CD8-positive, alpha-beta memory T cell (primary cell): Measurements from ENCODE around the gene TSPAN15. TPM values are rescaled to one million over a fixed set of nuclear protein-coding genes. Genes with fewer than 3 reads are reported as not detected.
A peak's percentile ranks its signal among the peaks of the same experiment; 100 is the strongest.

ENCODE experiments used
- CTCF ChIA-PET: fragments of 350-600 bp; sonication (Branson Sonifier 250); formaldehyde crosslinking; loops from one replicate; lab custom pipeline; 2021; ENCODE audit warnings: antibody characterized with exemption; lab: Charles Lee
- POLR2A ChIA-PET: fragments of 350-600 bp; sonication (Branson Sonifier 250); formaldehyde crosslinking; loops from one replicate; lab custom pipeline; 2021; ENCODE audit warnings: antibody characterized with exemption; lab: Charles Lee
- DNase-seq, 5 donors: peaks; one replicate each; pipeline versions ENCODE4 v3.0.0 to v3.0.0-alpha.2; 2020 to 2022; ENCODE audit warnings: mixed read lengths in 1 of 5
- H3K27ac ChIP-seq: one replicate; pipeline ENCODE4 v1.7.0; 2013; ENCODE audit warnings: low read depth, mild to moderate bottlenecking, low read length, moderate library complexity
- H3K27me3 ChIP-seq: 2 replicates; pipeline ENCODE4 v1.7.0; 2013; ENCODE audit warnings: low read length, mild to moderate bottlenecking; ENCODE audit not compliant: insufficient read depth, poor library complexity, severe bottlenecking
- H3K36me3 ChIP-seq: 2 replicates; pipeline ENCODE4 v1.7.0; 2013; ENCODE audit warnings: mild to moderate bottlenecking, low read length, moderate library complexity; ENCODE audit not compliant: insufficient read depth
- H3K4me1 ChIP-seq: 2 replicates; pipeline ENCODE4 v1.7.0; 2013; ENCODE audit warnings: mild to moderate bottlenecking, low read length, moderate library complexity; ENCODE audit not compliant: insufficient read depth
- H3K4me3 ChIP-seq: 2 replicates; pipeline ENCODE4 v1.7.0; 2013; ENCODE audit warnings: mild to moderate bottlenecking, low read length
- H3K9me3 ChIP-seq: 2 replicates; pipeline ENCODE4 v1.7.0; 2013; ENCODE audit warnings: mild to moderate bottlenecking, low read length
- H3K27ac Mint-ChIP-seq, 8 donors: one replicate each; pipeline ENCODE4 v1.8.0; 2020 to 2021; ENCODE audit warnings: mixed read lengths in 8 of 8, mild to moderate bottlenecking in 6 of 8, inconsistent platforms in 3 of 8, moderate library complexity in 3 of 8
- H3K27me3 Mint-ChIP-seq, 2 donors: one replicate each; pipeline ENCODE4 v1.8.0; 2020 to 2021; ENCODE audit warnings: mixed read lengths in 2 of 2, mild to moderate bottlenecking in 1 of 2, moderate library complexity in 1 of 2
- H3K36me3 Mint-ChIP-seq, 3 donors: one replicate each; pipeline ENCODE4 v1.8.0; 2020 to 2021; ENCODE audit warnings: mixed read lengths in 3 of 3, inconsistent platforms in 1 of 3, mild to moderate bottlenecking in 1 of 3
- H3K4me1 Mint-ChIP-seq, 3 donors: one replicate each; pipeline ENCODE4 v1.8.0; 2020 to 2021; ENCODE audit warnings: mixed read lengths in 3 of 3, inconsistent platforms in 1 of 3, mild to moderate bottlenecking in 1 of 3
- H3K4me3 Mint-ChIP-seq, 7 donors: one replicate each; pipeline ENCODE4 v1.8.0; 2020 to 2021; ENCODE audit warnings: mixed read lengths in 7 of 7, mild to moderate bottlenecking in 6 of 7, moderate library complexity in 4 of 7, inconsistent platforms in 2 of 7
- H3K9me3 Mint-ChIP-seq, 5 donors: one replicate each; pipeline ENCODE4 v1.8.0; 2020 to 2022; ENCODE audit warnings: mixed read lengths in 5 of 5, mild to moderate bottlenecking in 3 of 5, moderate library complexity in 2 of 5, inconsistent platforms in 1 of 5
- polyA plus RNA-seq: library from polyadenylated mRNA; unstranded; fragments of 300-500 nt; fragmentation: Illumina TruSeq; gene quantifications from one replicate; pipeline ENCODE4 v1.2.3, GENCODE V29; 2021
- total RNA-seq, 2 experiments: library from RNA; stranded (reverse); gene quantifications; one replicate each; pipeline ENCODE4 v1.2.3, GENCODE V29; 2021

The TSPAN15 gene
- total and polyA plus RNA-seq, 3 experiments from 2014 or later, result 1.4 to 20.2 (median 2.4) TPM

GRCh38 chr10:69472142-69472541 is 20.9 kb downstream of the TSPAN15 start:
- CTCF ChIA-PET, result no interaction called here

GRCh38 chr10:69472544-69472943 is 21.3 kb downstream of the TSPAN15 start:
- Mint-ChIP-seq H3K9me3 (no peaks in the 10 kb centered on the region), H3K36me3 (no peaks in the 10 kb centered on the region), H3K27ac (peak overlapping the region in 2 of 8 donors; percentile 12 to 25), H3K4me3 (no peak overlapping the region), H3K27me3 (peaks cover 1 to 25% of the 10 kb centered on the region in 2 donors), H3K4me1 (peaks cover 0 to 5% (median 4%) of the 10 kb centered on the region in 3 donors)
- H3K4me3 ChIP-seq, result no peak overlapping the region
- no peaks in the 10 kb centered on the region for H3K9me3 ChIP-seq
- no peaks in the 10 kb centered on the region for H3K36me3 ChIP-seq
- ChIA-PET POLR2A (no interaction called here), CTCF (no interaction called here)
- no peak for DNase-seq
- no peak overlapping the region for H3K27ac ChIP-seq
- no peaks in the 10 kb centered on the region for H3K4me1 ChIP-seq
- no peaks in the 10 kb centered on the region for H3K27me3 ChIP-seq

More at GRCh38 chr10:69472142-69472541, 20.9 kb downstream of the TSPAN15 start:
- H3K9me3 ChIP-seq, result no peaks in the 10 kb centered on the region
- no peak for DNase-seq
- H3K4me3 ChIP-seq, result no peak overlapping the region
- H3K4me3 Mint-ChIP-seq, result no peak overlapping the region
- POLR2A ChIA-PET, result no interaction called here
- peaks cover 0 to 5% (median 4%) of the 10 kb centered on the region in 3 donors for H3K4me1 Mint-ChIP-seq
- no peaks in the 10 kb centered on the region for H3K36me3 ChIP-seq
- peak overlapping the region in 2 of 8 donors; percentile 24 to 25 for H3K27ac Mint-ChIP-seq
- no peaks in the 10 kb centered on the region for H3K9me3 Mint-ChIP-seq
- peaks cover 1 to 25% of the 10 kb centered on the region in 2 donors for H3K27me3 Mint-ChIP-seq
- H3K36me3 Mint-ChIP-seq, result no peaks in the 10 kb centered on the region
- no peaks in the 10 kb centered on the region for H3K4me1 ChIP-seq
- H3K27me3 ChIP-seq, result no peaks in the 10 kb centered on the region
- no peak overlapping the region for H3K27ac ChIP-seq

- H3K27ac Mint-ChIP-seq, result peak overlapping the region in 1 of 8 donors; percentile 42
- H3K9me3 Mint-ChIP-seq, result no peaks in the 10 kb centered on the region
- no peak overlapping the region for H3K4me3 ChIP-seq
- no peaks in the 10 kb centered on the region for H3K9me3 ChIP-seq
- H3K27me3 ChIP-seq, result no peaks in the 10 kb centered on the region
- H3K4me1 ChIP-seq, result no peaks in the 10 kb centered on the region
- CTCF ChIA-PET, result no interaction called here
- H3K27me3 Mint-ChIP-seq, result peaks cover 1 to 25% of the 10 kb centered on the region in 2 donors
- H3K4me1 Mint-ChIP-seq, result peaks cover 0 to 2% (median 1%) of the 10 kb centered on the region in 3 donors
- H3K27ac ChIP-seq, result no peak overlapping the region
- no peaks in the 10 kb centered on the region for H3K36me3 ChIP-seq
- no peak overlapping the region for H3K4me3 Mint-ChIP-seq
- no peak for DNase-seq
- H3K36me3 Mint-ChIP-seq, result no peaks in the 10 kb centered on the region
- POLR2A ChIA-PET, result no interaction called here
These were observed 22.2 kb downstream of the TSPAN15 start for GRCh38 chr10:69473304-69473990.

GRCh38 chr10:69474742-69475432 is 23.6 kb downstream of the TSPAN15 start:
- no peak overlapping the region for H3K4me3 ChIP-seq
- no peak overlapping the region for H3K4me3 Mint-ChIP-seq
- CTCF ChIA-PET, result no interaction called here
- H3K9me3 ChIP-seq, result no peaks in the 10 kb centered on the region
- no peak overlapping the region for H3K27ac ChIP-seq
- DNase-seq, result no peak
- H3K4me1 ChIP-seq, result no peaks in the 10 kb centered on the region
- no peaks in the 10 kb centered on the region for H3K27me3 ChIP-seq
- peaks cover 1 to 25% of the 10 kb centered on the region in 2 donors for H3K27me3 Mint-ChIP-seq
- H3K36me3 Mint-ChIP-seq, result no peaks in the 10 kb centered on the region
- no peaks in the 10 kb centered on the region for H3K4me1 Mint-ChIP-seq
- POLR2A ChIA-PET, result no interaction called here
- no peak overlapping the region for H3K27ac Mint-ChIP-seq
- no peaks in the 10 kb centered on the region for H3K9me3 Mint-ChIP-seq
- H3K36me3 ChIP-seq, result no peaks in the 10 kb centered on the region

- Mint-ChIP-seq H3K27ac (peak overlapping the region in 1 of 8 donors; percentile 23), H3K4me1 (no peaks in the 10 kb centered on the region), H3K27me3 (peaks cover 1 to 25% of the 10 kb centered on the region in 2 donors), H3K36me3 (no peaks in the 10 kb centered on the region), H3K9me3 (no peaks in the 10 kb centered on the region), H3K4me3 (no peak overlapping the region)
- H3K4me3 ChIP-seq, result no peak overlapping the region
- CTCF ChIA-PET, result no interaction called here
- no peak overlapping the region for H3K27ac ChIP-seq
- no peaks in the 10 kb centered on the region for H3K9me3 ChIP-seq
- H3K4me1 ChIP-seq, result no peaks in the 10 kb centered on the region
- POLR2A ChIA-PET, result no interaction called here
- no peaks in the 10 kb centered on the region for H3K27me3 ChIP-seq
- H3K36me3 ChIP-seq, result no peaks in the 10 kb centered on the region
- DNase-seq, result no peak
These were observed 24.2 kb downstream of the TSPAN15 start for GRCh38 chr10:69475433-69475830.

GRCh38 chr10:69477968-69478597 is 26.8 kb downstream of the TSPAN15 start:
- no peaks in the 10 kb centered on the region for H3K9me3 ChIP-seq
- POLR2A ChIA-PET, result no interaction called here
- Mint-ChIP-seq H3K27me3 (peaks cover 2 to 13% of the 10 kb centered on the region in 2 donors), H3K9me3 (peaks cover 0 to 3% (median 0%) of the 10 kb centered on the region in 5 donors), H3K4me1 (no peaks in the 10 kb centered on the region), H3K4me3 (no peak overlapping the region), H3K27ac (peak overlapping the region in 3 of 8 donors; percentile 2 to 74 (median 55)), H3K36me3 (no peaks in the 10 kb centered on the region)
- no peak overlapping the region for H3K27ac ChIP-seq
- no peaks in the 10 kb centered on the region for H3K27me3 ChIP-seq
- H3K36me3 ChIP-seq, result no peaks in the 10 kb centered on the region
- CTCF ChIA-PET, result no interaction called here
- no peak for DNase-seq
- H3K4me1 ChIP-seq, result no peaks in the 10 kb centered on the region
- no peak overlapping the region for H3K4me3 ChIP-seq

GRCh38 chr10:69479240-69480067 is 28.2 kb downstream of the TSPAN15 start:
- H3K4me1 Mint-ChIP-seq, result no peaks in the 10 kb centered on the region
- Histone ChIP-seq H3K36me3 (no peaks in the 10 kb centered on the region), H3K27me3 (no peaks in the 10 kb centered on the region), H3K4me3 (no peak overlapping the region), H3K4me1 (no peaks in the 10 kb centered on the region), H3K27ac (no peak overlapping the region), H3K9me3 (no peaks in the 10 kb centered on the region)
- no peaks in the 10 kb centered on the region for H3K36me3 Mint-ChIP-seq
- peaks cover 5% of the 10 kb centered on the region in 2 donors for H3K27me3 Mint-ChIP-seq
- no peak for DNase-seq
- peaks cover 0 to 3% (median 0%) of the 10 kb centered on the region in 5 donors for H3K9me3 Mint-ChIP-seq
- no peak overlapping the region for H3K4me3 Mint-ChIP-seq
- CTCF ChIA-PET, result no interaction called here
- peak overlapping the region in 3 of 8 donors; percentile 61 to 85 (median 73) for H3K27ac Mint-ChIP-seq
- POLR2A ChIA-PET, result no interaction called here
